GM19351 (cell line): ENCODE results near the gene B4GALT3.

ENCODE experiments used
- ATAC-seq: cut with Tn5 transposase; IDR thresholded peaks from one replicate; pipeline ENCODE4 v1.9.1; 2021; ENCODE audit warnings: mild to moderate bottlenecking, moderate library complexity; ENCODE audit not compliant: unreplicated experiment

Gene B4GALT3

DNA sequence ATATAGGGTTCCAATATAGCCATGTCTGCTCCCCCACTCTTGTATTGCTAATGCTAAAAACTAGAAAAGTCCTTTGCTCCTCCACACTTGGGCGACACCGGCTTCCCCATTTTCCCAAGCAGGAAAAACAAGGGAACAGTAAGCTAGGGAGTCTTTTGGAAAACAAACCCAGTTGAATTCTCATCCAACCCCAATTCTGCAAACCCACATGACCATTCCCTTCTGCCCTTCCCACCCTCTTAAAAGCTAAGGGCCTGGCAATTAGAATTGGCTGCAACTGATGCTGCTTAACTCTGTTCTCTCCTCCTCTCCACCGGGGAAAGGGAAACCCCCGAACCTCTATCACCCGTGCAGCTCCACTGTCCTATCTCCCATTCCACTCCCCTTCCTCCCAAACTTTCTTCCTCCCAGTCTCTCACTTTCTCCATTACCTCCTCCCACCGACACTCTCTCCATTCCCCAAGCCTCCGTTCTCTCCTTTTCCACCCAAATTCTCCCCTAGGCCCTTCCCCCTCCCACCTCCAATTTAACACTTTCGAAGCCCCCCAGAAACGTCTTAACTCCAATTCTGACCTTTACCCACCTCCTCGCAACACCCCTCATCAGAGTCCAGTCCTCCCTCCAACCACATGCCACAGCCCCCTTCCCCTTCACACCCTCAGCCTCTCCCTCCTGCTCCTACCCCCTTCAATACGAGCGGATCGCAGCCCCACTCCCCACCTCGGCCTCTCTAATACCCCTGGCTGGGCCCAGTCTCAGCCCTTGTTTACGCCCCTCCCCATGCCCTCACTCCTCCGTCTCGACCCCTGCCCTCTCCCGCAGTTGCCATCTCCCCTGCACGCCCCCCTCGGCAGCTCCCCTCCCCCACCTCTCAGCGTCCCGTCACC, 45.5 kb downstream of the B4GALT3 start:
- no peak for ATAC-seq

GRCh38 chr1:161130266-161130665, 47.0 kb downstream of the B4GALT3 start:
- no peak for ATAC-seq

DNA sequence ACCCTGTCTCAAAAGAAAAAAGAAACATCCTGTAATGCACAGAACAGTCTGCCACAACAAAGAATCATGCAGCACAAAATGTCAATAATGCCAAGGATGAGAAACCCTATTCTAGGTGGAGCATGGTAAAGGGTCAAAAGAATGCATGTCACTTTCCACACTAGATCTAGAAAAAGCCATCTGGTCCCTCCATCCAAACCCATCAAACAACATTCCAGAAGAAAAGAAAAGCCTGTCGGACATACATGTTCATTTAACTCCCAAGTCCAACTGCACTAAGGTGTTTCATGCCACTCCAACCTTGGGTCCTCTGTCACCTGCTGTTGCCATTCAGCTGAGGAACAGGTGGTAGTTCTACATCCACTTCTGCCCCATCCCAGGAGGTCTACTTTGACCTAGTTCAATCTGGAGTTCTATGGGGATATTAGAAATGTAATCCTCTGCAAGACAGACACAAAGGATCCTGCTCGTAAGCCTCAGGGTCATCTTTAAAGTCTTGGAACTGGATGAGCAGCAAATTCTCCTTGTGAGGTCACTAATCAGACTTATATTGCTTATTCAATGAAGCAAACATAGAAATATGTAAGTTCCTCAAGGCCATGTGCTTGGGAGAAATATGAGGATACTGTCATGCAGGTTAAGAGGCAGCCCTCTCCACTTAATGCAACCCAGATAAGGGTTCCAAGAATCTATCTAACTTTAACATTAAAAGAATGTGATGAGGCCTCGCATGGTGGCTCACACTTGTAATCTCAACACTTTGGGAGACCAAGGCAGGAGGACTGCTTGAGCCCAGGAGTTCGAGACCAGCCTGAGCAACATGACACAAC, 48.5 kb downstream of the B4GALT3 start:
- no peak for ATAC-seq

GRCh38 chr1:161127649-161128048, 49.7 kb downstream of the B4GALT3 start:
- no peak for ATAC-seq

- ATAC-seq: no peak
Observed at GRCh38 chr1:161122967-161123366, 54.3 kb downstream of the B4GALT3 start.

DNA sequence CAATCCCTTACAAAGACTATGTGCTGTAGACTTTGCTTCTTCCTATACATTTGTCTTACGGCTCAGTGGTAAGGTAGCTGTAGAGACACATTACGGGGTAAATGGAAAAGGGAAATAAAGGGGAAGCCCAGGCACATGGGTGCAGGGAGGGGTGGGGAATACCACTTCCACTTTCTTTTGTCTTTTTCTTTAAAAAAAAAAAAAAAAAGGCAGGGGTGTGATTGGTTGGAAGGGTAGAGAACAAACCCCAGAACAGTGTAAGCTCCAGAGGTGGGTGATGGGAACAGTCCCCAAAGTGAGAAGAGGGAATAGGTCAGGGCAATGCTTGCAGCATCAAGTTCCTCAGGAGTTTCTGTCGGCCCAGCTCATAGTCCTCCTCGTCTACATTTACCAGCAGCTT, 55.5 kb downstream of the B4GALT3 start:
- ATAC-seq: no peak
